ENCODE measurements around the gene C19orf67. TPM values are rescaled to one million over a fixed set of nuclear protein-coding genes. Genes with fewer than 3 reads are reported as not detected.

Gene C19orf67
- total RNA-seq, 1 experiment from 2014 or later, result not detected

GRCh38 chr19:14114854-14115253, 29.3 kb upstream of the C19orf67 start:
- ChIA-PET POLR2A (ENCODE audit: unreplicated experiment) (no interaction called here), CTCF (no interaction called here)
- BruUV-seq (replicated peaks), result no TSS peak
- H3K36me3 ChIP-seq (ENCODE audit: low read depth, low read length), result no peaks in the 10 kb centered on the region
- no peak overlapping the region for H3K4me2 ChIP-seq (ENCODE audit: low read length)
- peaks cover 9% of the 10 kb centered on the region for H3F3A ChIP-seq (ENCODE audit: low read length, unreplicated experiment)
- H3K9me3 ChIP-seq (ENCODE audit: low read length), result no peaks in the 10 kb centered on the region
- no peak overlapping the region for H3K4me3 ChIP-seq (ENCODE audit: low read length)
- TF ChIP-seq EZH2phosphoT487 (IDR thresholded peaks at IDR 0.05; ENCODE audit: borderline replicate concordance, low read length) (no peak), CTCF (conservative IDR thresholded peaks at IDR 0.05; ENCODE audit: low read depth, low read length) (peak; percentile 73)
- no peak overlapping the region for H3K9ac ChIP-seq (ENCODE audit: low read length)
- no peaks in the 10 kb centered on the region for H3K9me2 ChIP-seq (replicated peaks; ENCODE audit: low read length)
- no peak overlapping the region for H3K27ac ChIP-seq (ENCODE audit: low read length)
- no peak for ATAC-seq
- no peaks in the 10 kb centered on the region for H4K20me1 ChIP-seq (ENCODE audit: low read length)
- H3K4me1 ChIP-seq (ENCODE audit: insufficient read depth, low read length), result peaks cover 17% of the 10 kb centered on the region
- H3K27me3 ChIP-seq (ENCODE audit: low read length), result no peaks in the 10 kb centered on the region
- H2AFZ ChIP-seq (ENCODE audit: low read length), result no peak overlapping the region
- intact Hi-C loops (cut with micrococcal nuclease), result no loop called here
- DNase-seq, result peak; percentile 46
- H3K79me2 ChIP-seq (ENCODE audit: low read length), result peaks cover 36% of the 10 kb centered on the region

GRCh38 chr19:14114439-14114838, 28.9 kb upstream of the C19orf67 start:
- Histone ChIP-seq H4K20me1 (ENCODE audit: low read length) (no peaks in the 10 kb centered on the region), H3F3A (ENCODE audit: low read length, unreplicated experiment) (peaks cover 5% of the 10 kb centered on the region), H3K27me3 (ENCODE audit: low read length) (no peaks in the 10 kb centered on the region), H3K36me3 (ENCODE audit: low read depth, low read length) (no peaks in the 10 kb centered on the region), H3K27ac (ENCODE audit: low read length) (no peak overlapping the region), H2AFZ (ENCODE audit: low read length) (no peak overlapping the region), H3K9ac (ENCODE audit: low read length) (no peak overlapping the region), H3K4me1 (ENCODE audit: insufficient read depth, low read length) (peaks cover 17% of the 10 kb centered on the region), H3K79me2 (ENCODE audit: low read length) (peaks cover 36% of the 10 kb centered on the region), H3K9me2 (replicated peaks; ENCODE audit: low read length) (no peaks in the 10 kb centered on the region), H3K4me2 (ENCODE audit: low read length) (no peak overlapping the region), H3K4me3 (ENCODE audit: low read length) (no peak overlapping the region), H3K9me3 (ENCODE audit: low read length) (no peaks in the 10 kb centered on the region)
- ChIA-PET CTCF (no interaction called here), POLR2A (ENCODE audit: unreplicated experiment) (no interaction called here)
- TF ChIP-seq CTCF (conservative IDR thresholded peaks at IDR 0.05; ENCODE audit: low read depth, low read length) (no peak), EZH2 (IDR thresholded peaks at IDR 0.05; ENCODE audit: low read length, unreplicated experiment) (no peak), EZH2phosphoT487 (IDR thresholded peaks at IDR 0.05; ENCODE audit: borderline replicate concordance, low read length) (no peak)
- no peak for DNase-seq
- no peak for ATAC-seq
- BruUV-seq (replicated peaks), result no TSS peak
- intact Hi-C loops (cut with micrococcal nuclease), result no loop called here

- Histone ChIP-seq H3K9ac (ENCODE audit: low read length) (no peak overlapping the region), H3K4me2 (ENCODE audit: low read length) (no peak overlapping the region), H4K20me1 (ENCODE audit: low read length) (no peaks in the 10 kb centered on the region), H3K36me3 (ENCODE audit: low read depth, low read length) (no peaks in the 10 kb centered on the region), H3K9me2 (replicated peaks; ENCODE audit: low read length) (no peaks in the 10 kb centered on the region), H2AFZ (ENCODE audit: low read length) (no peak overlapping the region), H3K27ac (ENCODE audit: low read length) (no peak overlapping the region), H3K9me3 (ENCODE audit: low read length) (no peaks in the 10 kb centered on the region), H3K27me3 (ENCODE audit: low read length) (no peaks in the 10 kb centered on the region), H3K4me1 (ENCODE audit: insufficient read depth, low read length) (peaks cover 17% of the 10 kb centered on the region), H3F3A (ENCODE audit: low read length, unreplicated experiment) (no peaks in the 10 kb centered on the region), H3K4me3 (ENCODE audit: low read length) (no peak overlapping the region), H3K79me2 (ENCODE audit: low read length) (peaks cover 36% of the 10 kb centered on the region)
- DNase-seq, result peak; percentile 40
- CTCF ChIA-PET, result no interaction called here
- BruUV-seq (replicated peaks), result no TSS peak
- no peak for ATAC-seq
- POLR2A ChIA-PET (ENCODE audit: unreplicated experiment), result no interaction called here
- intact Hi-C loops (cut with micrococcal nuclease), result no loop called here
- no peak for TF ChIP-seq EZH2phosphoT487 (IDR thresholded peaks at IDR 0.05; ENCODE audit: borderline replicate concordance, low read length)
- peak; percentile 68 for TF ChIP-seq CTCF (conservative IDR thresholded peaks at IDR 0.05; ENCODE audit: low read depth, low read length)
These were observed 28.3 kb upstream of the C19orf67 start for GRCh38 chr19:14113762-14114414.
